HK-2 (cell line): ENCODE measurements around the gene COLEC11.
"Not testable (repeated sequence)": the region's sequence is repeated elsewhere in the genome, so short reads cannot be mapped to it uniquely, and the experiment has no call there.

Experiments
- DNase-seq: peaks from one replicate; pipeline ENCODE4 v3.0.0-alpha.2; 2018; ENCODE audit not compliant: unreplicated experiment

The COLEC11 gene

DNA sequence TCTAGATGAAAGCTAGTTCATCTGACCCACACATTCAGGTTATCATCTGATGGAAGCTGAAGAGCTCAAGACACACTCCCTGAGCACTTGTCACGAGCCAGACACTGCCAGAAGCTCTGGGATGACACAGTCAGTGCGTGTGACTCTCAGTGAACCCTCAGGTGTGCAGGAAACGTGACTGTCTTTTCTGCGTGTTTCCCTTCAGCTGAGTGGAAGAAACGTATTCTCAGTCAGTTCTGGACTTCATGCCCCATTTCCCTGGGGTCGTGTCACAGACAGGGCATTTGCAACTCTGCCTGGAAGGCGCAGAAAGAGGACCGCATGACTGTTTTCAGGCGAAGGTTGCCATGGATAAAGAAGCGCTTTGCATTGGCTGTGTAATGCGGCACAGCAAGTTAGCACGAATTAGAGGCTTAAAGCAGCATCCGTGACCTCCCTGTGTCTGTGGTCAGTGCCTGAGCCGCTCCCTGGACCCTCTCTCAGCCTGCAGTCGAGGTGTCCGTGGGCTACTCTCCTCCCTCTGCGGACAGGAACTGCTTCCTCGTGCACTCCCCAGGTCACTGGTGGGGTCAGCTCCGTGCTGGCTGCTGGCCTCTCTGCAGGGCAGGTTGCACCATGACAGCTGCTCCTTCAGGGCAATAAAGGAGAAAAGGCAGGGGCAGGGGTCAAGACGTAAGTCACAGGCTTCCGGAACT lies 59.8 kb downstream of the COLEC11 start:
- DNase-seq: no peak

DNA sequence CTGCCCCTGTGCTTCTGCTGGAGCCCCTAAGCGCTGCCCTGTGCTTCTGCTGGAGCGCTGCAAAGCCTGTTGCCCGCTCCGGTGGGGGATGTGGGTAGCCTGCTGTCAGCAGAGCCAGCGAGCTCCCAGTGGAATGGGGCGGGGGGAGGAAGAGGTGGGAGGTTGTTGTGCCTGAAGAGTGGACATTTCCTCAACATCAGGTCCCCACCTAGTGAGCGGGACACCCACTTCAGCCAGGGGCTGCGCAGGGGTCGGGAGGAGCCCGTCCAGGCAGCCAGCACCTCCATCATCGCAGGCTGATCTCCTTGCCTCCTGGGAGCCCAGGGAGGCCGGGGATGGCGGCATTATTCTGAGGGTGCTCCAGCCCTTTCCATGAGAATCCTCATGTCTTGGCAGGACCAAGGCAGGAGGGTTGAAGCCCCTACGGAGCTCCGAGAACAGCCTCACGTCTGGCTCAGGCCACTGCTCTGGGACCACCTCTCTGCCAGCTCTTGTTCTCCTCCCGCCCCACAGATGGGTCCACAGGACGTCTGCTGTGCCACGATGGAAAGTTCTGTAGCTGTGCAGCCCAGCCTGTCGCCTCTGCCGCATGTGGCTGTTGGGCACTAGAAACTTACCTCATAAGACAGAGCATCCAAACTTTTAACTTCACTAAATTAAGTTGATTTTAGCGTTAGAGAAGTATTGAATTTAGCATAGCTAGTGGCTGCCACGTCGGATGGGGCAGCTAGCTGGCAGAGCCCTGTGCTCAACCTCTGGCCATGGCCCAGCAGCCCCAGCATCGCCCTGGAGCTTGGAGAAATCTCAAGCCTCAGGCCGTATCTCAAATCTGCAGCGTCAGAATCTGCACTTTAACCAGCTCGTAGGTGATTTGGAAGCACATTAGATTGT lies 61.2 kb downstream of the COLEC11 start:
- no peak for DNase-seq

DNA sequence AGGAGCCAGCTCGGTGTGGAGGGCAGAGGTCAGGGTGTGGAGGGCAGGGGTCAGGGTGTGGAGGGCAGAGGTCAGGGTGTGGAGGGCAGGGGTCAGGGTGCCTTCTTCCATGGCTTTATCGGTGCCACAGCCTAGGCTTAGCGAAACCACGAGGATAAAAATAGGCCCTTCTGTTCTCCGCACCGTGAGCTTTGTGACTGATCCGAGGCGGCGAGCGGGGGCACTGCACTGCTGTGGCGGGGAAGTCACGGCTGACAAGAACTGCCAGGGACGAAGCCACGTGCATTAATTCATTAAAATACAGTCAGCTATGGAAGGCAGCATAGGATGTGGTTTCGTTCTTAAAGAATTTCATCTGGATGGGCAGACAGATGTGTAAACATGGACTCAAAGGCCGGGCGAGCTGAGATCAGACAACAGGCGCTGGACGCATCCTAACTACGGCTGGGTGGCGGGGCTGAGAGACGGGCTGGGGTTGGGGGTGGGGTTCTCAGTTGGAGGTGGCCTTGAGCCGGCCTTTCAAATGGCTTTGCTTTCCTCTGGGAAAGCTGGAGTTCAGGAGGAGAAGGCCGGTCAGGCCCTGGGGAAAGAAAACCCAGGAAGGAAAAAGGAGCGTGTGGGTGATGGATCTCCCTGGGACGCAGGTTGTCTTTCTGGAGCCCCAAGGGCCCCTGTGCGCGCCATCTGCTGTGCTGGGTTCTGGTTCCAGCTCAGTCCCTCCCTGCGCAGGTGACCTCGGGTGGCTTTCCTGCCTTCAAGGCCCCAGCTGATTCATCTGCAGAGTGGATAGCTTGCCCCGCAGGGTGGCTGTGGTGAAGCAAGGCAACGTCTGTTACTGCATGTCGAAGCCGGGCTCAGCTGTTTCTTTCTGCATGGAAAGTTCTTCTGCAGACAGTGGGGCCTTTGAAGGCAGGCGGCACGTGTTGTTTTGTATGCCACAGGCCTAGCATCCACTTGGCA lies 62.1 kb downstream of the COLEC11 start:
- DNase-seq: no peak

DNA sequence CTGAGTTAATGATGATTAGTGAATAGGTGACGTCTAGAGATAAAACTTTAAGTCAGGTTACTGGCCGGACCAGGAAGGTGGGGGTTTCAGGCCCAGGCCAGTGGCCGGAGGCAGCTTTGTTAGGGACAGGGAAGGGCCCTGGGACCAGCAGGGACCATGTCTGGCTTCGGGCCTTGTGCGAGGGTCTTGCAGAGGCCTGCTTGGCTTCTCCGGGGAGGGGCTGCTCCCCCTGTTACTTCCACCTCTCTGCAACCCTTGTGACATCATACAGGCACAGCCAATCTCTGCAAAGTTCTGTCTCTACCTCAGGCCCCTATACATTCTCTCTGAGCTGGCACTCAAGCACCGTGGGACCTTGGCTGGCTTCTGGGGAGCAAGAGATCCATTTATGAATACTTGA lies 63.0 kb downstream of the COLEC11 start, which contains the start of gene ALLC:
TSS of gene ALLC (plus strand) at position 320 of the 400 bp plus-strand sequence. CDS start 12,958 bp downstream, outside the sequence.
- DNase-seq: no peak

DNA sequence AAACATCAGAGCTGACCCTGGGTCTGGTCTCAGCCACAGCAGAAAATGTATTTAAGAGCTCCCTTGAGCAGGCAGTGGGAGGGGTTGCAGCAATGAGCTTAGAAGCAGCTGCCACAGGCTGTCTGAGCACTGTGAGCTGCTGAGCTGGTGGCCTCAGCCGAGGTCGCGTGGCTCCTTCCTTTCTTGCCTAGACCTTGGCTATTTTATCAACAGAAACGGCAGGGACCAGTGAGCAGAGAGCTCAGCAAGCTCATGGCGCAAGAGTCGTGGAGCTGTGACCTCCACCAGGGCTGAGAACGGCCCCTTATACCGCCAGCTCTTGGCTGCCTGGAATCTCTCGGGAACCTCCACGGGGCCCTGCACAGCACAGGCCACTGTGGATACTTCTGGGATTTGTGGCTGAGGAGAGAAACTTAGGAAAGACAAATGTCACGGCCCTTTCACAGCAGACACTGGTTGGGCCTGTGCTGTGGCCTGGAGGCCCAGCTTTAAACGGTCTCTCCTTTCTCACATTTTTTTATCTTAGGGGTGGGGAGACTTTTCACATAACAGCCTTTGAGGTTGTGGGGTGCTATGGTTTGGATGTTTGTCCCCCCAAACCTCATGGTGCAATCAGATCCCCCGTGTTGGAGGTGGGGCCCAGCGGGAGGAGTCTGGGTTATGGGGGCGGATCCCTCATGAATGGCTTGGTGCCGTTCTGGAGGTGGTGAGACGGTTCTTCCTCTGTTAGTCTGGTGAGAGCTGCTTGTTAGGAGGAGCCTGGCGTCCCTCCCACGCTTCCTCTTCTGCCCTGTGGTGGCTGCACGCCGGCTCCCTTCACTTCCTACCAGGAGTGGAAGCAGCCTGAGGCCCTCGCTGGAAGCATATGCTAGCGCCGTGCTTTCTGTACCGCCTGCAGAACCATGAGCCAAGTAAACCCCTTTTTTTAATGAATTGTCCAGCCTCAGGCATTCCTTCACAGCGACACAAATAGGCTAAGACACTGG lies 64.8 kb downstream of the COLEC11 start:
- DNase-seq: no peak

DNA sequence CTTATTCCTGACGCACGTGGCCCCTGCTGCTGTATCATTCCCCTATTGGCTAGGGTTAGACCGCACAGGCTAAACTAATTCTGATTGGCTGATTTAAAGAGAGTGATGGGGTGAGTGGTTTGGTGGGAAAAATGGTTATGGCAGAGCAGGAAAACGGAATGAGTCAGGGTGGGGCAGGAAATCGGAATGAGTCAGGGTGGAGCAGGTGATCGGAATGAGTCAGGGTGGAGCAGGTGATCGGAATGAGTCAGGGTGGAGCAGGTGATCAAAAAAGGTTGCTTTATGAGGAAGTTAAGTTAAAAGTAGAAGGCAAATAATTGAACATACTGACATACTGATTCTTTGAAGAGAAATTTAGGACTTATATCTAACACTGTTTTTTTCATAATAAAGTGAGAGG lies 65.7 kb downstream of the COLEC11 start:
- DNase-seq: not testable (repeated sequence)

DNA sequence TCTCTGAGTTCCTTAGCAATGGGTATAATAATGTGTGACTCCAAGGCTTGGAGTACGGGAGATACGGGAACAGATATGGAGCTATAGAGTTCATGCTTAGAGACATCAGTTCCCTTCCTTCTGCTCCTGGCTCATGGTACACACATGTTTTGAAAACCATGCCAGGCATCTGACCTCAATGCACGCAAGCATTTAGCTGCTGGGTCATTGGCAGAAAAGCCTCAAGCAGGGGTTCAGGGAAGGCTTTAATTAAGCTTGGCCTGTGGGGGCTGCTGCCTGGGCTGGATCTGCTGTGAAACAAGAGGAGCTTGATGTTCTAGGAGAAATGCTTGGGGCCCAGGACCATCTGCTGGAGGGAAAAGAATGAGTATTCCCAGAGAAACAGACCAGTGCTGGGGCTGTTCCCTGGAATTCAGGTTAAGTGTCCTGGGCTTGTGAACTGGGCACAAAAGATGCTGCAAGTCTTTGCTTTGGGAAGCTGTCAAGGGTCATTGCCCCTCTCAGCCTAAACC lies 66.3 kb downstream of the COLEC11 start:
- DNase-seq: no peak

DNA sequence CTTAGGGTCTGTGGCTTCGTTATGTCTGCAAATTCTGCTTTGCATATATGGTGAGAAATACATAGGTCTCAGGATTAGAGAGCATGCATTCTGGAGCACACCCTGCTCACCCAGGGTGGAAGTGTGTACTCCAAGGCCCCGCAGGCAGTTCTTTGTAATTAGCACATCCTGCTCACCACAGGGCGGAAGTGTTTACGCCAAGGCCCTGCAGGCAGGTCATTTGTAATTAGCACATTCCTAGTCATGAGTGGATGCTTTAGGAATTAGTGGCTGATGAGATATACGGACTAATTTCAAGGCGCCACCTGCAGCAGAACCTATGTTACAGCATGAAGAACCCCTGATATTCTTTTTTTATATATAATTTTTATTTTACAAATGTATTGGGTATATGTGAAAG lies 67.3 kb downstream of the COLEC11 start:
- DNase-seq: no peak

DNA sequence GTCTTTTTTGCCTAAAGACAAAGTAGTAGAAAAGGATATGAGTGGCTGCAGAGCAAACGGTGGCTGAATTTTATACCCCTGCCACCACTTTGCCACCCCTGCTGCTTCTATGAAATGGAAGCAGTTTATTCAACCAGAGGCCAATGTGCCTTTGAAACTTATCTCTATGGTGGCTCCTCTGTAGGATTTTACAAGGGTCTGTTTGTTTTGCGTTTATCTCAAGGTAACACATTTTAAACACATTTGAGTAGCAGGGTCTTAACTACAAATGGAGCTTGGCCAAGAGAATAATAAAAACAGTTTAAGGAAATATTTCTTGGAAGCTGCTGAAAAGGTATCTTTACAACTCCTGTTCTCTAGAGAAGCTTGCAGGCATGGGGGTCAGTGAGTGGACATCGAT lies 69.2 kb downstream of the COLEC11 start:
- DNase-seq: no peak

DNA sequence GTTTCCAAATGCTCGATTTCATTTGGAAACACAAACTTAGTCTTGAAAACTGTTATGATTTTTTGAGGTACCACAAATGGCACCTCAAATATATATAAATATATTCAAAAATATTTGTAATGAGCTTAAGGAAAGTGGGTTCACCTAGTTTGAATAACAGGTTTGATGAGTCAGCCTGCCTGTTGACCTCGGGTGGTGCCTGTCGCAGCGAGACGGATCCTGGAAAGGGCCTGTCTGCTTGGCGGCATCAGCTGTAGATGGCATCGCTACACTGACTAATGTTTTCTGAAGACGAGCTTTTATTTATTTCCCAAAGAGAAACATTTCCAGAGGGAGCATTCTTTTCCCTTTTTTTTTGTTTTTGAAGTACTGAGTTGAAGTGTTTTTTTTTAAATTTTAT lies 70.0 kb downstream of the COLEC11 start:
- DNase-seq: no peak

DNA sequence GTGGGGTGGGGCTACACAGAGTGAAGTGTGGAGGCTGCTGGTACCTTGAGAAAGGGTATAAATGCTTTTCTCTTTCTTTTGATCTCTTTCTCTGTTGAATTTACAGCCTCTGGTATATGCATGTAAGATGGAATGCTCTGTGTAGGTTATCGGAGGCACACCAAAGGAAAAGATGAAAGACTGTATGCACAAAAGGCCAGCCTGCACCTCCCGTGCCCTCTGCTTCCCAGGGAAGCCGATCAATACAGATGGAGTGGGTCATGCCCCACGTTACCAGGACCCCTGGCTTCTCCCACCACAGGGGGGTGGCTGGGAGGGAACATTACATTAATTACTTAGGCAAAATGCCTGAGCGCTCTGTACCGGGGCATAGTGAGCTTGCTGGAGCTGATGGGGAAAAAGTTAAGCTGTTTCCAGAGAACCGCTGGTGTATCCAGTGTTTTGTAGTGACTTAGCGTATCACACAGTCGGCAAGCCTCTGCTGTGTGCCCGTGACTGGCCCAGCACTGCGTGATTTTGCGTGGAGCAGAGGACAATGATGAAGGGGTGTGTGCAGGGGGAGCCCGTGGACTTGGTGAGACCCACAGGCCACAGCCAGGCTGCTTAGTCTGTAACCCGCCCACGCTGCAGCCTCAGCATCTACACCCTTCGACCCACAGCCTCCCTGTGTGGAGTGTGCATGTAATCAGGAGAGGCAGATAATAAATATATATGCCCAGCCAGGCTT lies 71.1 kb downstream of the COLEC11 start:
- no peak for DNase-seq

DNA sequence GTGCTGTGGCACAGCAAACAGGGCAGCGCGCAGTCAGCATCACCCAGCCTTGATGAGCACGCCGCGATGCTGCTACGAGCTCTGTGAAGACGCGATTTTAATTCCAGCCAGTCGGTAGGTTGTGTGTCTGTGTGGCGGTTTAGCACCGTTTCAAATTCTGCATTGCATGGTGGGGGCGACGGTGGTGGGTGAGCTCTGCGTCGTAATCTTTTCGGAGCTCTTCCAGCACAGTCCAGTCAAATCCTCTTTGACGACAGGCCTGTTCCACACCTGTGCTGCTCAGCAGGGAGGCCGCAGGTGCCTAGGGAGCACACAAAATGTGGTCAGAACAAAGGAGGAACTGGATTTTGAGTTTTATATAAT lies 71.7 kb downstream of the COLEC11 start:
- DNase-seq: no peak

DNA sequence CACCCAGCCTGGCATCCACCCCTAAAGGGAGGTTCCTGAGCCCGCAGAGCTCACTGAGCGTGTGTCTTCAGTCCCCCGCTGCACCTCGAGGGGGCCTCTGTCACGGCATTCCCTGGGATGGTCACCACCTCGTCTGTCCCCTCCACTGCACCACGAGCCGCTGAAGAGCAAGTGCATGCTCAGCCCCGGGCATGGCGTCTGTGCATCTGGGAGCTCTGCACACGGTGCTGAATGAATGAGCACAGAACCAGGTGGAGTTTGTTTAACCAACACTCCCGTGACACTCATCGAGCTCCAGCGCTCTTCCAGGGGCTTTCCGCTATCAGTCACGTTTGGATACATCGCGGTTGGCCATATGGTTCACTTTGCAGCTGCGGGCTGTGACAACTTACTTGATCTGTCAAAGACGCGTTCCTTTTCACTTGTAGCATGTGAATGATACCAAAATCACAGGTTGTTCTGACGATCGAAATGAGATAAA lies 72.3 kb downstream of the COLEC11 start:
- DNase-seq: no peak

DNA sequence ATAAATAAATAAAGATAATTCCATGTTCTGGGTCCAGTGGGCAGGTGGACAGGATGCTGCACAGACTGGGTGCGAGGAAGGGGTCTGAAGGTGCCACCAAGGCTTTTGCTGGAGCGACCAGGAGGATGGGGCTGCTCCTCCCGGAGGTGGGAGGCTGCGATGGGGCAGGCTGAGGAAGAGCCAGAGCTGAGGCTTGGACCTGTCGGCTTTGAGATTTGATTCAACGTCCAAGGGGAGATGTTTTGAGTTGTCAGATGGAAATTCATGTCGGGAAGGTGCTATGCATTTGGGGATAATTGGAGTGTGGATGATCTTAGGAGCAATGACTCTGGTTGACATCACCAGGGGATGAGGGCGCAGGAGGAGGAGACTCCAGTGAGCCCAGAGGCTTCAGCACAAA lies 74.7 kb downstream of the COLEC11 start:
- no peak for DNase-seq

DNA sequence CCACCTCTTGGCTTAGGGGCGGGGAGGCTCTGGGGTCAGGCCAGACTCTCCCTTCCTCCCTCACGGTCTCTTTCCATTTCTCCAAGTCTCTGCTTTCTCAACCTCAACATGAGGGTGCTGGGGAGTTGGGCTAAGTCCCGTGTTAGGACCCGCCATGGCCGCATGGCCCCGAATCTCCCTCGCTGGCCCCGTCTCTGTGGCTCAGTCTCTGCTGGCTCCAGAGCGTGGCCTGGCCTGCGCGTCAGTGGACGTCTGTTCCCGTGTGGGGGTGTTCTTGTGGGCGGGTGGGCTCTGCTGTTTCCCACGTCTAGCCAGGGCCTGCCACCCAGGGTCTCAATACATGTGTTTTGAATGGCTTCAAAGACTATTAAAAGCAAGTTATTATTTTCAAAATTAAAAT lies 75.5 kb downstream of the COLEC11 start:
- no peak for DNase-seq

DNA sequence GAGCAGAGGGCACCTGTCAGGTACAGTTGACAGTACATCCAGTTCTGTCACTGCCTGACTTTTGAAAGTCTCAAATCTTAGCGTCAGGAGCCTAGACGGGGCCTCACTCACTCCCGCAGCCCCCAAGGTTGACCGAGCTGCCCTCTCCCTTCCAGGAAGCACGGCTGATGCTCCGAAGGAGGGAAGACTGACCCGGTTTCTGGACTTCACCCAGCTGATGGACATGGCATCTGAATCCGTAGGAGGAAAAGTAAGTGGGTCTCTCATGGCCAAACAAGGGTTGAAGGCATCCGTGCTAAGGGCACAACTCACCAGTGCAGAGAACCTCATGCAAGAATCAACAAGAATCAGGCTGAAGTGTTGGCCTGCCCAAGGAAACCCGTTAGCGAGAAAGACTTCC lies 76.0 kb downstream of the COLEC11 start:
- DNase-seq: no peak

DNA sequence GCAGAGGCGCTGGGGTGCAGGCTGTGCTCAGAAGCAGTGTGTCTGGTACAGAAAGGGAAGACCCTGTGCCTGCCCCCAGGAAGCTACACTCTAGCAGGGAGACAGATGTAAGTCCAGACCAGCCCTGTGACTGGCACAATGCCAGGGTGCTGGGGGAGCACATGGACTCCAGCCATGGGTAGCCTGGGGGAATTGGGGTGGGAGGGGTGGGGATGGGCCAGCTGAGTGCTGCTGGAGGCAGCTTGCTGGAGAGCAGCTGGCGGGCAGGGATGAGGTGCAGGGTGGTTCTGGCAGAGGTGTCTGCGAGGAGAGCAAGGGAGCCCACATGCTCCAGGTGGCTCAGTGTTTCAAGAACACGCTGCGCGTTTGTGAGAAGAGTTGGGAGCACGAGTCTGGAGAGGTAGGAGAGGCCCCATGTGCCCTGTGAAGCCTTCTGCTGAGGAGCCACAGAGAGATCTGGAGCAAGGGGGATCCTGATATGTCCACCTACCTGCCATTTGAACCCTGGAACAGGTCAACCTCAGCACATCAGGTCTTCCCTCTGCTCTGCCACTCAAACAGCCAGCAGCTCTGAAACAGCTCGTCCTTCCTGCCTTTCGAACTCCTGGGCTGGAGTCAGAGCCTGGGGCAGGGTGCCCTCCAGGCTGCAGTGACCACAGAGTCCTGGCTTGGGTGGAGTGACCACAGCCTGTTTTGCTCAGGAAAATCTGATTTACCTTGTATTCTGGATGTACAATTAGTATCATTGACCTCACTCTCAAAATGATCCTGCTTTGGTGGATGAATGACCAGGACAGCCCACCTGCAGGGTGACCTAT lies 78.2 kb downstream of the COLEC11 start:
- DNase-seq: no peak

DNA sequence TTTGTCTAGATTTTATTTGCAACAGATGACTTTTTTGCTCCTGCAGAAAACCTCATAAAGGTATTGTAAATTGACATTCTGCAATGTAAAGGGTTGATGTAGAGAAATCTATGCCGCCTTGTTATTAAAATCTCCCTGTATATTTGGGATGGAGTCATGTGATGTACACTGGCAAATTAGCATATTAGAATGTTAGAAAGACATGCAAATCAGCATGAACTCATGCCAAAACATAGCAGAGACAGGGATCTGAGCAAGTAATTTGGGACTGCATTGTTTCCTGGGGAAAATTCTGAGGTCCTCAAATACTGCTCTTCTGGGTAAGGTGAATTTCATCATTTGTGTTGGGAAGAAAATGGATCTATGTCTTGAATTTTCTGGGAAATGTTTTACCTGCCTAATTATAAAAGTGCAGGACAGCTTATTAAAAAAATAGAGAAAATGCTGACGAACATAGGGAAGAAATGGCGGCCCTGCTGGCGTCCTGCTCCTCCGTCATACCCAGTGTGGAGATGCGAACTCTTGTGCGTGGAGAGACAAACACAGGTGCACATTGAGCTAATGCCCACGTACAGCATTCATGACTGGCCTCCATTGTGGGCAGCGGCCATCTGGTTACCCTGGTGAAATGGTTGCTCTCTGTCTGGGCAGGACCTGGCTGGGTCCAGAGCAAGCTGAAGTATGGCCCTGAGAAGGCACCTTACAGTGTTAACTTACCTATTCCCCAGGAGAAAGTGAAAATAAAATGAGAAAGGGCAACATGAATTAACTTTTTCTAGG lies 79.3 kb downstream of the COLEC11 start:
- DNase-seq: no peak
